Activated T-helper 2 cell treated with anti-CD3 and anti-CD28 coated beads, Interferon-gamma antibody, Interleukin-2, Interleukin-4, amounts not matched to agents 10 μg/mL and 5 μg/mL and 100 μg/mL, durations not matched to agents 14 hours and 24 hours and 36 hours (primary cell): ENCODE data around the gene ZDHHC5. TPM values are rescaled to one million over a fixed set of nuclear protein-coding genes. Genes with fewer than 3 reads are reported as not detected.

Experiments
- DNase-seq: peaks from one replicate; pipeline ENCODE4 v3.0.0; 2021; ENCODE audit warnings: low spot score
- H3K27ac Mint-ChIP-seq: one replicate; pipeline ENCODE4 v1.8.0; 2021; ENCODE audit warnings: mixed read lengths
- H3K27me3 Mint-ChIP-seq: one replicate; pipeline ENCODE4 v1.8.0; 2021; ENCODE audit warnings: low read depth, mixed read lengths
- H3K36me3 Mint-ChIP-seq: one replicate; pipeline ENCODE4 v1.8.0; 2021; ENCODE audit warnings: low read depth, mixed read lengths
- H3K4me1 Mint-ChIP-seq: one replicate; pipeline ENCODE4 v1.8.0; 2021; ENCODE audit warnings: low read depth, mixed read lengths
- H3K4me3 Mint-ChIP-seq: one replicate; pipeline ENCODE4 v1.8.0; 2021; ENCODE audit warnings: low read depth, mild to moderate bottlenecking, moderate library complexity, mixed read lengths
- H3K9me3 Mint-ChIP-seq: one replicate; pipeline ENCODE4 v1.8.0; 2021; ENCODE audit warnings: mixed read lengths
- intact Hi-C: fragments of 100-400 bp; cut with micrococcal nuclease; formaldehyde crosslinking; loops from one replicate; pipeline ENCODE4 v1.15.1; 2023
- total RNA-seq: library from RNA; stranded (reverse); gene quantifications from 2 replicates; pipeline ENCODE4 v1.2.3, GENCODE V29; 2022

The ZDHHC5 gene
- total RNA-seq, 1 donor from 2014 or later: 64.7 TPM

- peaks cover 34% of the 10 kb centered on the region for H3K36me3 Mint-ChIP-seq
- no peaks in the 10 kb centered on the region for H3K9me3 Mint-ChIP-seq
- H3K4me3 Mint-ChIP-seq: peak within 1 kb of the TSS; percentile 99
- peak; percentile 99 for DNase-seq
- H3K27me3 Mint-ChIP-seq: no peaks in the 10 kb centered on the region
- peak within 1 kb of the TSS; percentile 94 for H3K27ac Mint-ChIP-seq
- peaks cover 26% of the 10 kb centered on the region for H3K4me1 Mint-ChIP-seq
- intact Hi-C loops: loop anchor here (1.0 to 2.0 kb wide), 5 partner anchors 10 to 921 kb away; partner anchors contain the start of genes MED19, SELENOH, TIMM10 and TMX2
These were observed 10.5 kb upstream of the ZDHHC5 start, which contains the start of gene CLP1 for GRCh38 chr11:57657194-57658022. CLP1 (plus strand) TSS chr11:57657762; CDS start chr11:57659477, 1,715 bp downstream.

GRCh38 chr11:57658023-57658361 lies 9.9 kb upstream of the ZDHHC5 start:
- H3K27me3 Mint-ChIP-seq: no peaks in the 10 kb centered on the region
- H3K4me1 Mint-ChIP-seq: peaks cover 22% of the 10 kb centered on the region
- DNase-seq: no peak
- intact Hi-C loops: no loop called here
- H3K27ac Mint-ChIP-seq: peak overlapping the region; percentile 94
- H3K9me3 Mint-ChIP-seq: no peaks in the 10 kb centered on the region
- peak overlapping the region; percentile 99 for H3K4me3 Mint-ChIP-seq
- H3K36me3 Mint-ChIP-seq: peaks cover 39% of the 10 kb centered on the region

GRCh38 chr11:57659669-57660068 lies 8.2 kb upstream of the ZDHHC5 start:
- Mint-ChIP-seq H3K36me3 (peaks cover 39% of the 10 kb centered on the region), H3K27ac (no peak overlapping the region), H3K4me1 (peaks cover 20% of the 10 kb centered on the region), H3K4me3 (no peak overlapping the region), H3K27me3 (no peaks in the 10 kb centered on the region), H3K9me3 (no peaks in the 10 kb centered on the region)
- DNase-seq: no peak
- intact Hi-C loops: loop anchor here (10.0 kb wide), 1 partner anchor 1485 kb away; the partner anchor contains the start of gene FAM111A

- Mint-ChIP-seq H3K27me3 (no peaks in the 10 kb centered on the region), H3K4me3 (no peak overlapping the region), H3K36me3 (peaks cover 36% of the 10 kb centered on the region), H3K4me1 (peaks cover 21% of the 10 kb centered on the region), H3K9me3 (no peaks in the 10 kb centered on the region), H3K27ac (no peak overlapping the region)
- no peak for DNase-seq
- intact Hi-C loops: loop anchor here (10.0 kb wide), 1 partner anchor 1482 kb away; the partner anchor contains the start of gene FAM111A
These were observed 5.0 kb upstream of the ZDHHC5 start for GRCh38 chr11:57662893-57663292.

- Mint-ChIP-seq H3K4me3 (no peak overlapping the region), H3K27ac (no peak overlapping the region), H3K4me1 (peaks cover 19% of the 10 kb centered on the region), H3K9me3 (no peaks in the 10 kb centered on the region), H3K36me3 (peaks cover 36% of the 10 kb centered on the region), H3K27me3 (no peaks in the 10 kb centered on the region)
- no peak for DNase-seq
- intact Hi-C loops: loop anchor here (10.0 kb wide), 1 partner anchor 1481 kb away; the partner anchor contains the start of gene FAM111A
These were observed 3.9 kb upstream of the ZDHHC5 start for GRCh38 chr11:57663975-57664374.

GRCh38 chr11:57667117-57667735 lies 688 bp upstream of the ZDHHC5 start:
- intact Hi-C loops: loop anchor here (1.0 to 10.0 kb wide), 10 partner anchors 10 to 1478 kb away; partner anchors contain the start of genes CLP1, FAM111A, MED19 and SELENOH
- peaks cover 29% of the 10 kb centered on the region for H3K4me1 Mint-ChIP-seq
- no peaks in the 10 kb centered on the region for H3K27me3 Mint-ChIP-seq
- peak overlapping the region; percentile 99 for H3K4me3 Mint-ChIP-seq
- DNase-seq: peak; percentile 90
- peaks cover 30% of the 10 kb centered on the region for H3K36me3 Mint-ChIP-seq
- H3K9me3 Mint-ChIP-seq: no peaks in the 10 kb centered on the region
- peak overlapping the region; percentile 99 for H3K27ac Mint-ChIP-seq

GRCh38 chr11:57668434-57668782 lies 494 bp downstream of the ZDHHC5 start:
- Mint-ChIP-seq H3K4me1 (peaks cover 33% of the 10 kb centered on the region), H3K9me3 (no peaks in the 10 kb centered on the region), H3K27me3 (no peaks in the 10 kb centered on the region), H3K27ac (peak overlapping the region; percentile 99), H3K4me3 (peak overlapping the region; percentile 99), H3K36me3 (peaks cover 35% of the 10 kb centered on the region)
- no peak for DNase-seq
- intact Hi-C loops: loop anchor here (1.0 to 10.0 kb wide), 4 partner anchors 124 to 1476 kb away; partner anchors contain the start of genes FAM111A and SLC43A3

GRCh38 chr11:57674251-57674650 lies 6.3 kb downstream of the ZDHHC5 start:
- no peak for DNase-seq
- Mint-ChIP-seq H3K27ac (no peak overlapping the region), H3K9me3 (no peaks in the 10 kb centered on the region), H3K36me3 (peaks cover 74% of the 10 kb centered on the region), H3K4me3 (no peak overlapping the region), H3K4me1 (peaks cover 44% of the 10 kb centered on the region), H3K27me3 (no peaks in the 10 kb centered on the region)
- intact Hi-C loops: no loop called here

GRCh38 chr11:57675176-57675941 lies 7.4 kb downstream of the ZDHHC5 start:
- intact Hi-C loops: no loop called here
- H3K27ac Mint-ChIP-seq: peak overlapping the region; percentile 3
- H3K36me3 Mint-ChIP-seq: peaks cover 75% of the 10 kb centered on the region
- no peaks in the 10 kb centered on the region for H3K27me3 Mint-ChIP-seq
- no peak overlapping the region for H3K4me3 Mint-ChIP-seq
- no peak for DNase-seq
- no peaks in the 10 kb centered on the region for H3K9me3 Mint-ChIP-seq
- peaks cover 43% of the 10 kb centered on the region for H3K4me1 Mint-ChIP-seq

- no peaks in the 10 kb centered on the region for H3K27me3 Mint-ChIP-seq
- no peaks in the 10 kb centered on the region for H3K9me3 Mint-ChIP-seq
- H3K36me3 Mint-ChIP-seq: peaks cover 73% of the 10 kb centered on the region
- H3K4me1 Mint-ChIP-seq: peaks cover 39% of the 10 kb centered on the region
- no peak for DNase-seq
- intact Hi-C loops: no loop called here
- no peak overlapping the region for H3K27ac Mint-ChIP-seq
- no peak overlapping the region for H3K4me3 Mint-ChIP-seq
These were observed 11.5 kb downstream of the ZDHHC5 start for GRCh38 chr11:57679396-57679795.

- H3K4me1 Mint-ChIP-seq: peaks cover 33% of the 10 kb centered on the region
- DNase-seq: no peak
- peaks cover 69% of the 10 kb centered on the region for H3K36me3 Mint-ChIP-seq
- H3K27me3 Mint-ChIP-seq: no peaks in the 10 kb centered on the region
- intact Hi-C loops: no loop called here
- no peak overlapping the region for H3K4me3 Mint-ChIP-seq
- H3K9me3 Mint-ChIP-seq: no peaks in the 10 kb centered on the region
- peak overlapping the region; percentile 65 for H3K27ac Mint-ChIP-seq
These were observed 12.6 kb downstream of the ZDHHC5 start for GRCh38 chr11:57680552-57680874.

GRCh38 chr11:57681168-57681567 lies 13.3 kb downstream of the ZDHHC5 start:
- Mint-ChIP-seq H3K4me1 (peaks cover 26% of the 10 kb centered on the region), H3K9me3 (no peaks in the 10 kb centered on the region), H3K27me3 (no peaks in the 10 kb centered on the region), H3K36me3 (peaks cover 67% of the 10 kb centered on the region), H3K4me3 (no peak overlapping the region), H3K27ac (peak overlapping the region; percentile 65)
- no peak for DNase-seq
- intact Hi-C loops: no loop called here
